HG03196 (cell line): ENCODE measurements around the gene IL17B.

ENCODE experiments used
- ATAC-seq: cut with Tn5 transposase; IDR thresholded peaks from one replicate; pipeline ENCODE4 v1.9.1; 2021; ENCODE audit not compliant: unreplicated experiment

IL17B gene

GRCh38 chr5:149415066-149415967, 36.2 kb upstream of the IL17B start:
- ATAC-seq = no peak

- ATAC-seq = no peak
Observed at GRCh38 chr5:149414405-149415065, 35.4 kb upstream of the IL17B start.

- ATAC-seq = no peak
Observed at GRCh38 chr5:149413477-149414210, 34.6 kb upstream of the IL17B start.

- ATAC-seq = no peak
Observed at GRCh38 chr5:149412783-149413476, 33.8 kb upstream of the IL17B start.

DNA sequence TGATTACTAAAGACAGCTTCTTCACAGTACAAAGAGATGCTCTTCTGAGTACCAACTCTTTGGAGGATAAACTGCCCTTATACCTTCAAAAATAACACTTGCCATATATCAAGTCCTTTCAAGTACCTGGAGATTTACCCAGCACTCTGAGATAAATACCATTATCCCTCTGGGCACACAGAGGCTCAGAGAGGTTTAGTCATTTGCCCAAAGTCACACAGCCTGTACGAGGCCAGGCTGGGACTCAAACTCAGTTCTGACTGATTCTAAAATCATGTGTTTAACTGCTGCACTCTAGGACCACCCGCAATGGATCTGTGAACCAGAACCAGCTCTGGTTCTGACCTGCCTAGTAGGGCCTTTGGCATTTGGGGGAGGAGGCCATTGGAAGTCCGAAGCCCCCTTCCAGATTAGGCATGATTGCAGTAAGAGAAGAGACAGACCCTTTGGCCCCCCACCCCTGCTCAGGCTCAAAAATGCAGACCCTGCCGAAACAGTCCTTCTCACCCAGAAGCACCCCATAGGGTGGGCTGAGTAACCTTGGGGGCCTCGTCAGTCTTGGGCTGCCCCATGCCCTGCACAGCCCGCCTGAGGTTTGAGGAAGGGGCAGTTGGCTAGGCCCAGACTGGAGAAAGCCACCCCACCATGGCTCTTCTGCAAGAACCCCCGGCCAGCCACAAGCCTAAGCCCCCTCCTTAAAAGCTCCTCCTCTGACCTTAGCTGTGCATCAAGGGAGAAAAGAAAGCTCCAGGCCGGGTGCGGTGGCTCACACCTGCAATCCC, 32.8 kb upstream of the IL17B start:
- no peak for ATAC-seq

DNA sequence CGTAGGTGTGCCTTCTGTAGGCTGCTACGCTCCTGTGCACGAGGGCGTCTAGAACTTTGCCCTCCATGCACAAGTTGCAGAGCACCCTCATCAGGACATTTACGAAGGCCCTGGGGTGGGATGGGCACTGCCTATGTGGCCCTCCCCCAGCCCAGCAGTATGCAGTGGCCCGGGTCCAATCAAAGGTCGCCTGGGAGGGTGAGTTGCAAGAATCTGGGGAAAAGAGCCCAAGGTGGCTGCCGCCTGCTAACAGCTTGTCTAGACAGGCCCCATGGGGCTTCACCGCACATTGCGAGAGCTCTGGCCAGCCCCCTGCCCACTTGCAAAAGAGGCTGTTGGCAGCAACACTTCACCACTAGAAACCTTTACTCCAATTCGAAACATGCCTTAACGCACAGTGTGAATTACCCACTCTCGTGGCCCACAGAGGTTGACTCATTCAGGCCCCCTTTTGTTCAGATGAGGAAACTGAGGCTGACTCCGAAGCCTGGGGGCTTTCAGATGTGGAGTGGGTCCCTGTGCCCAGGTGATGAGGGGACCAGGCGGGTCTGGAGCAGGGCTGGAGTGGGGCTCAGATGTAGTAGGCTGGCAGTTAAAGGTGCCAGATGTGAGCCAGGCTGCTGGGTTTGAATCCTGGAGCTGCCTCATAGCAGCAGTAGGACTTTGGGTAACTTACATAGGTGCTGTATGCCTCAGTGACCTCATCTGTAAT, 31.8 kb upstream of the IL17B start:
- ATAC-seq = no peak

GRCh38 chr5:149410071-149410470, 31.0 kb upstream of the IL17B start:
- no peak for ATAC-seq

DNA sequence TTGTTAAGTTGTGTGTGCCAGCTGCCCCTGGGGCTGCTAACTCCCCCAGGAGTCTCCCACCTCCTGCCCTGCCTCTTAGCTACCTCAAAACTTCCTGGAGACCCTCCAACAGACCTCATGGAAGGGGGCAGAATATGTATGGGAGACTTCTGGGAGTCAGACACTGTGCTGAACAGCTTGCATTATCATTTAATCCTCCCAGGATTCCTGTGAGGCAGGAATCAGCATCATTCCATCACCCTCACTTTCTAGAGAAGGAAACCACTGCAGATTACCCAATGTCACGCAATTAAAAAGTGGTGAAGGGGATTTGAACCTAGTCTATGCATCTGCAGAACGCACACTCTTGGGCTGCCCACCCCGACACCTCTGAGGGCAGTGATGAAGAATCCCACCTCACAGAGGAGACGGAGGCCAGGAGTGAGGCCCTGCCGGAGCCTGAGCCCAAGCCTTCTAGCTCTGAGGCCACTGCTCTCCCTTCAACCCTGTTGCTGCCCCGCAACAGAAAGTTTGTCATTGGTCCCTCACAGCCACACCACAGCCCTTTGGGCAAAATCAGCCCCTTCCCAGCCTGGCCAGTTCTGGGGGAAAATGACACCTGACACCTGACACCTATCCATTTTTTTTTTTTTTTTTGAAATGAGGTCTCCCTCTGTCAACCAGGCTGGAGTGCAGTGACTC, 30.3 kb upstream of the IL17B start:
- ATAC-seq = no peak

- ATAC-seq = no peak
Observed at GRCh38 chr5:149408252-149409099, 29.4 kb upstream of the IL17B start.

DNA sequence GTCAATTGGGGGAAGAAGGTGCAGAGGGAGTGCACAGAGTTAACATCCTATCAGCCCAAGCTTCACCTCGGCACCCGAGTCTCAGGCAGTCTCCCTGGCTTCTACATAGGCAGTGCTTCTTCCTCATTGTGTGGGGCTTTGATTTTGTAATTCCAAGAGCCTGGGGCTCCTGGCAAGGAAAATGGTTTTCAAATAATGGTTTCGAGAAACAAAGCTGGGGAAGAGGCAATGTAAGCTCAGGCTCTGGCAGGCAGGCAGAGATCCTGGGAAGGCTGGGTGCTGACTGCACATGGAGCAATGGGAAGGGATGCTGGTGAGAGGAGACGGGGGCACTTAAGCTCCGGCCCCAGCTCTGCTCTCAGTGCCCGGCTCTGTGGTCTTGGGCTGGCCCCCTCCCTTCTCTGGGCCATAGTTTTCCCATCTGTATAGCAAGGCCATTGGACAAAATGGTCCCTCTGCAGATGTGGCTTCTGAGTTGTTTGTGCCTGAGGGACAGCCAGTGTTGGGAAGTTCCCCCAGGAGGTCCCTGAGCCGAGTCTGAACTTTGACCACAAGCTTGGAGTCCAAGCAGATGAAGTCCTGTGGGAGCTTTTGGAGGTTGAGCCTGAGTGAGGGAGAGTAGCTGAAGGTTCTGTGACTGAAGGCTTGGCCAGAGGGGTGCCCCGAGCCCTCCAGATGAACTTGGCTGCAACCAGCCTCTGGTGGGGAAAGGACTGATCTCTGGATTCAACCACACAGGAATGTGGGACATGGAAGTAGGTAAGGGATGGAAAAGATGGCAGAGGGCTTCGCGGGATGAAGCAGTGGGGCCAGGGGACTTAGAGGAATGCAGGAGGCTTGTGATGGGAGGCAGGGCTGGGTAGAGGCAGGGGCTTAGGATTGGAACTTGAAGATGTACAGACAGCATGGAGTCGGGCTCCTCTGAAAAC, 28.5 kb upstream of the IL17B start:
- no peak for ATAC-seq

GRCh38 chr5:149406979-149407306, 27.9 kb upstream of the IL17B start:
- ATAC-seq = no peak

DNA sequence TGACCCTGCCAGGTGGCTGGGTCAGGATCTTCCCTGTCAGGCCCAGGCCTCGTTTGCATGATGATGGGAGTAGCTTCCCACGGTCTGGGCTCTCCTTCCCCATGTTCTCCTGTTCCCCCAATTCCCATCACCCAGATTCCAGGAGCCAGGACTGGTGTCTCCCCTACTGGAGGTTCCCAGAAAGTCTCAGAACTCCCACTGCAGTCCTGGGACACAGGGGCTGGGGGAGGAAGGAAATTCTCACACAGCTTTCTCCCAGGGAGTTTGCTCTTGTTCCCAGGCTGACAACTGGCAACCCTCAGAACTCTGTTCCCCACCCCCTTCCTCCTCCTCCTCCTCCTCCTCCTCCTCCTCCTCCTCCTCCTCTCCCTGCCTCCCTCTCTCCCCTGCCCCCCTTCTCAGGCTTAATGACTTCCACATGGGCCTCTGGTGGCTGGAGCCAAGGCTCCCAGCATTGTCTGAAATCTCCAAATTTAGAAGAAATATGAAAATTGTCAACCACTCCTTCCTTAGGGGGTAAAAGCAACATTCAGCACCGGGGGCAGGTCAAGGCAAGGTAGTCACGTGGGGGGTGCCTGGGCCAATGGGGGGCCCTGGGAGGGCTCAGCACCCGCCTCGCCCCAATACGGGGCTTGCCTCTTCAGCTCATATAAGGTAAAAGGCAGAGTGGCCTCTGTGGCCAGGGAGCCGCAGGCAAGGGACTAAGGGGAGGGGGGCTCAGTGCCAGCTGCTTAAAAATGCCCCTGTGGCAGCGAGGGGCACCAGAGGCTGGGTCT, 27.3 kb upstream of the IL17B start:
- ATAC-seq = no peak

GRCh38 chr5:149405550-149406202, 26.6 kb upstream of the IL17B start:
- ATAC-seq = no peak

DNA sequence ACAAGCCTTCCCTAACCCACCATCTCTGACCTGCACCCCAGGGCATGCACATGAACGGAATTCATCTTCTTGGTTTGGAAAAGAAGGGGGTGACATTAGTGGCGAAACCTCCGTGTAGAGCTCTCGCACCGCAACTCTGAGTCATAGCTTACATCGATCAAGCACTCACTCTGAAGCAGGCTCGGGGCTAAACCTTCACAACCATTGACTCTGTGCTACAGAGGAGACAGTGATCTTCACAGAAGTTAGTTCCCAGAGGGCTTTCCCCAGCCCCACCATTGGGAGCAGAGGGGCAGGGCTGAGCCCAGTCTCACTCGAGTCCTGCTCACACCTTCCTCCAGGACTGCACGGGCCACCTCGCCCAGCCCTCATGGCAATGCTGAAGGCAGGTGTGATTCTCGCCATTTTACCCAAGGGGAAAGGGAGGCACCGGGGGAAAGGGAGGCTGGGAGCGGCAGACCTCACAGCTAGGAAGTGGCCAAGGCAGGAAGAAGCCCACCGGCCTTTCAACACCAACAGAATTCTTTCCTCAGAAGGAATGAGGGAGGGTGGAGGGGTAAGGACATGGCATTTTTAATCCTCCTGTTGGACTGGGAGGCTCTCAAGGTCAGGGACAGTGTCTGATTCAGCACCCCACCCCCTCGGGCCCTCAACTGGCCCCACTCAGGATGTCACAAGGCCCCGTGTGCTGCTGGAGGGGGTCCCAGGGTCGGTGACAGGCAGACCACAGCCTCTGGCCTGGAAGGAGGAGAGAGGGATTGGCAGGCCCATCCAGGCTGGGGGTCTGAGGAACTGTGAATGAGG, 25.9 kb upstream of the IL17B start:
- no peak for ATAC-seq
